Gastrocnemius medialis (tissue), 4 donors: ENCODE data around the gene RBMS3. TPM values are rescaled to one million over a fixed set of nuclear protein-coding genes. Genes with fewer than 3 reads are reported as not detected.

Experiments
- ATAC-seq, 2 donors: fragments of 150-250 bp; one replicate each; pipeline ENCODE4 v1.9.1; 2016
- DNase-seq, 2 donors: peaks; one replicate each; pipeline ENCODE4 v3.0.0-alpha.2; 2019
- H3K27ac ChIP-seq, 4 donors: fragments of 200-600 bp; sonication (generic); 1 replicate in 1 of 4; 2 replicates in 3 of 4; pipeline ENCODE4 v1.5.1; 2016 to 2018; ENCODE audit warnings: mild to moderate bottlenecking in 2 of 4, moderate library complexity in 1 of 4
- H3K27me3 ChIP-seq, 3 donors: fragments of 200-600 bp; sonication (generic) in 2 of 3; 1 replicate in 1 of 3; 2 replicates in 2 of 3; pipeline versions ENCODE4 v1.5.1 to v1.6.0; 2016 to 2019; ENCODE audit warnings: mild to moderate bottlenecking in 1 of 3, moderate library complexity in 1 of 3
- H3K36me3 ChIP-seq, 2 donors: fragments of 200-600 bp; sonication (generic) in 1 of 2; one replicate each; pipeline ENCODE4 v1.5.1; 2017 to 2018
- H3K4me1 ChIP-seq, 2 donors: fragments of 200-600 bp; sonication (generic) in 1 of 2; one replicate each; pipeline ENCODE4 v1.5.1; 2016 to 2017; ENCODE audit warnings: mild to moderate bottlenecking in 2 of 2
- H3K4me3 ChIP-seq, 4 donors: fragments of 200-600 bp; sonication (generic) in 3 of 4; 1 replicate in 1 of 4; 2 replicates in 3 of 4; pipeline ENCODE4 v1.5.1; 2016 to 2019; ENCODE audit warnings: mild to moderate bottlenecking in 2 of 4
- H3K9me3 ChIP-seq, 3 donors: fragments of 200-600 bp; sonication (generic) in 2 of 3; 1 replicate in 1 of 3; 2 replicates in 2 of 3; pipeline ENCODE4 v1.5.1; 2016 to 2019
- CTCF ChIP-seq, 5 experiments: fragments of 450-650 bp in 3 of 5; fragments of 200-600 bp in 2 of 5; sonication (generic) in 2 of 5; IDR thresholded peaks in 4 of 5; conservative IDR thresholded peaks in 1 of 5; 1 replicate in 4 of 5; 2 replicates in 1 of 5; pipeline ENCODE4 v1.5.1; 2016 to 2019; ENCODE audit warnings: antibody characterized with exemption in 5 of 5, mild to moderate bottlenecking in 3 of 5, moderate library complexity in 3 of 5
- POLR2A ChIP-seq, 2 donors: fragments of 450-650 bp; IDR thresholded peaks; one replicate each; pipeline ENCODE4 v1.6.1; 2017; ENCODE audit warnings: antibody characterized with exemption in 2 of 2, mild to moderate bottlenecking in 2 of 2, moderate library complexity in 2 of 2
- in situ Hi-C, 4 donors: fragments of 200-750 bp; cut with MboI; loops; one replicate each; pipeline versions ENCODE4 v1.15.0 to v1.8.0; 2017; ENCODE audit warnings: low sequenced_read_pairs in 4 of 4
- intact Hi-C: fragments of 100-400 bp; cut with DNase I; formaldehyde crosslinking; loops from one replicate; pipeline ENCODE4 v1.15.1; 2023; ENCODE audit warnings: low total_unique reads
- total RNA-seq, 4 donors: library from RNA; depleted of rRNA; stranded (reverse); fragments of >200 nt; gene quantifications; one replicate each; pipeline versions ENCODE4 v1.1.0 to v1.2.3, GENCODE V29; 2016

RBMS3 gene
- total RNA-seq, 4 donors from 2014 or later = 16.1 to 38.8 (median 22.7) TPM

GRCh38 chr3:29345516-29346300 lies 64.8 kb downstream of the RBMS3 start:
- no peak for DNase-seq
- intact Hi-C loops = no loop called here

DNA sequence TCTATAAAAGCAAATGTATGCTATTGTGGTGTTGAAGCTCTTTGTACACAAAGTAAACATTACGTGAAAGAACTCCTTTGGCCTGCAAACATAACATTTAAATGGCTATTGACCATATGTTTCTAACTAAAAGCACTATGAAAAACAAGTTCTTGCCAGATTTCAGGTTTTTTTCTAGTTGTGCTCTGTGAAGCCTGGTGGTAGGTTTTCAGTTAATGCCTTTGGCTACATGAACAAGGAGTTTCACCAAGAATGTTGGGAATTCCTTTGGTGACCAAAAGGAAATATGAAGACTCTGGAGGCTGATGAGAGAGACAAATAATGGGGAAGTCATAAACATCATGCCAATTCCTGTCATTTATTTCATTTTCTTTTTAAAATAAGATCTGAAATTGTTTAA lies 66.0 kb downstream of the RBMS3 start:
- no peaks in the 10 kb centered on the region for H3K9me3 ChIP-seq
- intact Hi-C loops (no loop called here), in situ Hi-C loops (no loop called here)
- TF ChIP-seq CTCF (IDR thresholded peaks at IDR 0.05 in 4 of 5, conservative IDR thresholded peaks at IDR 0.05 in 1 of 5) (no peak), POLR2A (IDR thresholded peaks at IDR 0.05) (no peak)
- H3K4me1 ChIP-seq = peaks cover 13 to 38% of the 10 kb centered on the region in 2 donors
- no peak overlapping the region for H3K4me3 ChIP-seq
- H3K27me3 ChIP-seq = no peaks in the 10 kb centered on the region
- H3K36me3 ChIP-seq = no peaks in the 10 kb centered on the region
- DNase-seq (no peak), ATAC-seq (no peak)
- H3K27ac ChIP-seq = no peak overlapping the region

More at GRCh38 chr3:29345516-29346300, 64.8 kb downstream of the RBMS3 start:
- Histone ChIP-seq H3K27me3 (no peaks in the 10 kb centered on the region), H3K4me3 (no peak overlapping the region), H3K4me1 (peaks cover 13 to 38% of the 10 kb centered on the region in 2 donors), H3K9me3 (no peaks in the 10 kb centered on the region), H3K36me3 (no peaks in the 10 kb centered on the region), H3K27ac (no peak overlapping the region)
- TF ChIP-seq CTCF (IDR thresholded peaks at IDR 0.05 in 4 of 5, conservative IDR thresholded peaks at IDR 0.05 in 1 of 5) (no peak), POLR2A (IDR thresholded peaks at IDR 0.05) (no peak)
- ATAC-seq = no peak
- in situ Hi-C loops = no loop called here

DNA sequence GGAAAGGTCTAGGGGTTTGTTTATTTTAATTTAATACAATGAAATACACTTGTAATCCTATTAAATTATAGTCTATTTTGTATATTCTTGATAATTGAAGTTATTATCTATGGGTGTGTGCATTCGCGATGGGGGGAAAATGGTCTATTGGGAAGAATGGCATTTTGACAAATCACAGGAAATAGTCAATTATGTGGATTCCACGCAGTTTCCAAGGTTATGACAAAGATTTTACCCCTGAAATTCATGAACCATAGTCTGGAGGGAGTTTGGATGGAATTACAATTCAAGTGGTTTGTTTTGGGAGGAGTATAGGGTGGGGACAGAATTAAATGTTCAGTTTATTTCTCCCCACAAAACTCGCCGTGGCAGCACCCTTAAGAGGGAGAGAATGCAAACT lies 66.5 kb downstream of the RBMS3 start:
- H3K36me3 ChIP-seq = no peaks in the 10 kb centered on the region
- TF ChIP-seq POLR2A (IDR thresholded peaks at IDR 0.05) = no peak
- TF ChIP-seq CTCF (IDR thresholded peaks at IDR 0.05 in 4 of 5, conservative IDR thresholded peaks at IDR 0.05 in 1 of 5) = no peak
- intact Hi-C loops = no loop called here
- H3K4me1 ChIP-seq = peaks cover 13 to 38% of the 10 kb centered on the region in 2 donors
- ATAC-seq (no peak), DNase-seq (no peak)
- no peaks in the 10 kb centered on the region for H3K27me3 ChIP-seq
- H3K9me3 ChIP-seq = no peaks in the 10 kb centered on the region
- H3K4me3 ChIP-seq = no peak overlapping the region
- in situ Hi-C loops = no loop called here
- no peak overlapping the region for H3K27ac ChIP-seq

DNA sequence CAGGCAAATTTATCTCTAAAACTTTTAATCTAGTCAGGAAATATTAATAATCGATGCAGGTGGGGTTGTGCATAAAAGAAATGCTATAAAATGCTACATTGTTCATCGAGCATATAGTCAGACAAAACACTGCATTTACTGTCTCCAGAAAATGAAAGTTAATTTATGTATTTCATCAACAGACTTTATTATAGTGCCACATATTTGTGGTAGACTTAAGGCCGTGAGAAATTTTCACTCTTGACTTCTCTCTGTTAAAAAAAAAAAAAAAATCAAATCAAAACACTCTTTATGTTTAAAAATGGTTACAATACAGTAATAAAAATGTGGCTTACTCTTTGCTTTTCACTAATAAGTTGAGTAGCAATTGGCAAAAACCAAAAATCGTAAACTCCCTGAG lies 67.4 kb downstream of the RBMS3 start:
- H3K27ac ChIP-seq = no peak overlapping the region
- H3K27me3 ChIP-seq = no peaks in the 10 kb centered on the region
- H3K36me3 ChIP-seq = no peaks in the 10 kb centered on the region
- intact Hi-C loops (no loop called here), in situ Hi-C loops (no loop called here)
- ATAC-seq (no peak), DNase-seq (no peak)
- TF ChIP-seq POLR2A (IDR thresholded peaks at IDR 0.05) (no peak), CTCF (IDR thresholded peaks at IDR 0.05 in 4 of 5, conservative IDR thresholded peaks at IDR 0.05 in 1 of 5) (no peak)
- H3K4me1 ChIP-seq = peaks cover 14 to 38% of the 10 kb centered on the region in 2 donors
- H3K9me3 ChIP-seq = no peaks in the 10 kb centered on the region
- H3K4me3 ChIP-seq = no peak overlapping the region
